ENCODE results near the gene GFRA4. TPM values are rescaled to one million over a fixed set of nuclear protein-coding genes. Genes with fewer than 3 reads are reported as not detected.
A peak's percentile ranks its signal among the peaks of the same experiment; 100 is the strongest.

Gene GFRA4
- total RNA-seq, 1 experiment from 2014 or later = not detected

GRCh38 chr20:3678198-3678597 is 15.0 kb upstream of the GFRA4 start:
- Histone ChIP-seq H3K27me3 (replicated peaks; ENCODE audit: insufficient read depth, low read depth, low read length, poor library complexity) (peaks cover 33% of the 10 kb centered on the region), H3K27ac (ENCODE audit: low read depth, low read length, poor library complexity, severe bottlenecking) (no peak overlapping the region), H3K4me3 (ENCODE audit: low read depth, low read length, poor library complexity, severe bottlenecking) (no peak overlapping the region), H3K36me3 (ENCODE audit: insufficient read depth, low read length, poor library complexity, severe bottlenecking) (no peaks in the 10 kb centered on the region), H3K4me1 (ENCODE audit: insufficient read depth, low read length, poor library complexity, severe bottlenecking) (peaks cover 3% of the 10 kb centered on the region), H3K9me3 (ENCODE audit: low read depth, low read length, poor library complexity, severe bottlenecking) (no peaks in the 10 kb centered on the region)
- no peak for DNase-seq (ENCODE audit: low spot score)
- intact Hi-C loops (cut with micrococcal nuclease; ENCODE audit: unreplicated experiment) = loop anchor here (5.0 to 10.0 kb wide), 2 partner anchors 179 to 407 kb away; no protein-coding TSS in a partner anchor
- TF ChIP-seq CTCF (conservative IDR thresholded peaks at IDR 0.05; ENCODE audit: low read depth, low read length) (no peak), EZH2 (IDR thresholded peaks at IDR 0.05; ENCODE audit: borderline replicate concordance, low read depth, low read length, poor library complexity, severe bottlenecking) (no peak)
- ChIA-PET CTCF (no interaction called here), POLR2A (ENCODE audit: low non-redundant PET) (no interaction called here)
- BruUV-seq (replicated peaks) = no TSS peak

- DNase-seq (ENCODE audit: low spot score) = no peak
Observed at GRCh38 chr20:3677733-3678132, 14.5 kb upstream of the GFRA4 start.

GRCh38 chr20:3674995-3675900 is 12.0 kb upstream of the GFRA4 start:
- Histone ChIP-seq H3K4me1 (ENCODE audit: insufficient read depth, low read length, poor library complexity, severe bottlenecking) (peaks cover 3% of the 10 kb centered on the region), H3K4me3 (ENCODE audit: low read depth, low read length, poor library complexity, severe bottlenecking) (no peak overlapping the region), H3K36me3 (ENCODE audit: insufficient read depth, low read length, poor library complexity, severe bottlenecking) (no peaks in the 10 kb centered on the region), H3K9me3 (ENCODE audit: low read depth, low read length, poor library complexity, severe bottlenecking) (no peaks in the 10 kb centered on the region), H3K27me3 (replicated peaks; ENCODE audit: insufficient read depth, low read depth, low read length, poor library complexity) (peaks cover 45% of the 10 kb centered on the region), H3K27ac (ENCODE audit: low read depth, low read length, poor library complexity, severe bottlenecking) (no peak overlapping the region)
- POLR2A ChIA-PET (ENCODE audit: low non-redundant PET) = no interaction called here
- intact Hi-C loops (cut with micrococcal nuclease; ENCODE audit: unreplicated experiment) = loop anchor here (5.0 to 10.0 kb wide), 2 partner anchors 182 to 410 kb away; no protein-coding TSS in a partner anchor
- BruUV-seq (replicated peaks) = no TSS peak
- TF ChIP-seq EZH2 (IDR thresholded peaks at IDR 0.05; ENCODE audit: borderline replicate concordance, low read depth, low read length, poor library complexity, severe bottlenecking) = no peak
- no peak for TF ChIP-seq CTCF (conservative IDR thresholded peaks at IDR 0.05; ENCODE audit: low read depth, low read length)
- peak; percentile 30 for DNase-seq (ENCODE audit: low spot score)
- CTCF ChIA-PET = interaction anchor here (1.8 kb wide), 1 partner anchor 35 kb away, joined by 25 read pairs; no protein-coding TSS in a partner anchor

More at GRCh38 chr20:3677733-3678132, 14.5 kb upstream of the GFRA4 start:
- H3K4me3 ChIP-seq (ENCODE audit: low read depth, low read length, poor library complexity, severe bottlenecking) = no peak overlapping the region
- H3K9me3 ChIP-seq (ENCODE audit: low read depth, low read length, poor library complexity, severe bottlenecking) = no peaks in the 10 kb centered on the region
- ChIA-PET POLR2A (ENCODE audit: low non-redundant PET) (no interaction called here), CTCF (interaction anchor here (1.8 kb wide), 1 partner anchor 407 kb away, joined by 10 read pairs; no protein-coding TSS in a partner anchor)
- H3K27me3 ChIP-seq (replicated peaks; ENCODE audit: insufficient read depth, low read depth, low read length, poor library complexity) = peaks cover 37% of the 10 kb centered on the region
- intact Hi-C loops (cut with micrococcal nuclease; ENCODE audit: unreplicated experiment) = loop anchor here (5.0 to 10.0 kb wide), 2 partner anchors 180 to 407 kb away; no protein-coding TSS in a partner anchor
- H3K27ac ChIP-seq (ENCODE audit: low read depth, low read length, poor library complexity, severe bottlenecking) = no peak overlapping the region
- BruUV-seq (replicated peaks) = no TSS peak
- no peak for TF ChIP-seq CTCF (conservative IDR thresholded peaks at IDR 0.05; ENCODE audit: low read depth, low read length)
- no peak for TF ChIP-seq EZH2 (IDR thresholded peaks at IDR 0.05; ENCODE audit: borderline replicate concordance, low read depth, low read length, poor library complexity, severe bottlenecking)
- no peaks in the 10 kb centered on the region for H3K36me3 ChIP-seq (ENCODE audit: insufficient read depth, low read length, poor library complexity, severe bottlenecking)
- peaks cover 3% of the 10 kb centered on the region for H3K4me1 ChIP-seq (ENCODE audit: insufficient read depth, low read length, poor library complexity, severe bottlenecking)

Measured in A673 (cell line).